HepG2 (cell line): ENCODE data around the gene TMEM170B. TPM values are rescaled to one million over a fixed set of nuclear protein-coding genes. Genes with fewer than 3 reads are reported as not detected.
A peak's percentile ranks its signal among the peaks of the same experiment; 100 is the strongest.

Source experiments
- ATAC-seq: fragments of 200-7000 bp; cut with Tn5 transposase; 3 replicates; pipeline ENCODE4 v1.9.1; 2020; ENCODE audit warnings: mild to moderate bottlenecking, moderate library complexity
- BruUV-seq: library from RNA; stranded (reverse); fragments of 400-500 nt; replicated peaks from 2 replicates; lab custom pipeline; 2021; lab: Mats Ljungman, UMichigan
- CTCF ChIA-PET: fragments of 300-600 bp; formaldehyde crosslinking; extraction: SDS; loops from one replicate; lab custom pipeline; 2021; ENCODE audit warnings: low total read pairs, inconsistent platforms, low intra/inter-chr PET ratio; lab: Yijun Ruan, JAX
- POLR2A ChIA-PET: fragments of 350-600 bp; sonication (Branson Sonifier 250); formaldehyde crosslinking; loops from one replicate; lab custom pipeline; 2020; ENCODE audit warnings: antibody characterized with exemption, inconsistent platforms; lab: Yijun Ruan, JAX
- DNase-seq: peaks from one replicate; pipeline ENCODE4 v3.0.0-alpha.2; 2015; ENCODE audit warnings: low spot score
- FAIRE-seq: peaks from 3 replicates; lab custom pipeline; 2011; peaks lifted over from hg19 to GRCh38; lab: Jason Lieb, UNC
- H2AFZ ChIP-seq: one replicate; pipeline ENCODE4 v1.6.1; 2011; ENCODE audit warnings: low read length, inconsistent platforms
- H3K27ac ChIP-seq: fragments of 300-600 bp; 3 replicates; pipeline ENCODE4 v1.8.0; 2011; ENCODE audit warnings: mixed run types, mild to moderate bottlenecking, mixed read lengths, low read length, inconsistent platforms; ENCODE audit not compliant: insufficient read depth; ENCODE audit errors: extremely low read length
- H3K27me3 ChIP-seq, 2 experiments: fragments of 200-600 bp in 1 of 2; 2 replicates in 1 of 2; 3 replicates in 1 of 2; pipeline versions ENCODE4 v1.6.0 to v1.8.0; 2011; ENCODE audit warnings: low read length in 2 of 2, mild to moderate bottlenecking in 2 of 2, moderate library complexity in 2 of 2, inconsistent platforms in 1 of 2; ENCODE audit not compliant: insufficient read depth in 2 of 2, control insufficient read depth in 1 of 2
- H3K36me3 ChIP-seq, 2 experiments: fragments of 200-600 bp in 1 of 2; replicated peaks in 1 of 2; 2 replicates in 1 of 2; 3 replicates in 1 of 2; pipeline versions ENCODE4 v1.5.1 to v1.8.0; 2011; ENCODE audit warnings: low read length in 2 of 2, inconsistent platforms in 1 of 2; ENCODE audit not compliant: insufficient read depth in 2 of 2, control insufficient read depth in 1 of 2
- H3K4me1 ChIP-seq: 2 replicates; pipeline ENCODE4 v1.5.1; 2012; ENCODE audit warnings: low read length, inconsistent platforms; ENCODE audit not compliant: insufficient read depth
- H3K4me2 ChIP-seq: 2 replicates; pipeline ENCODE4 v1.6.0; 2011; ENCODE audit warnings: low read depth, low read length, inconsistent platforms
- H3K4me3 ChIP-seq, 3 experiments: fragments of 200-600 bp in 1 of 3; sonication (generic), shearing (Covaris generic) in 1 of 3; replicated peaks in 1 of 3; 2 replicates each; pipeline ENCODE4 v1.5.1; 2011 to 2016; ENCODE audit warnings: low read length in 3 of 3, inconsistent platforms in 2 of 3, low read depth in 2 of 3, mild to moderate bottlenecking in 2 of 3, control low read depth in 1 of 3, mixed read lengths in 1 of 3; ENCODE audit not compliant: insufficient read depth in 1 of 3
- H3K79me2 ChIP-seq: one replicate; pipeline ENCODE4 v1.6.1; 2011; ENCODE audit warnings: low read length, inconsistent platforms; ENCODE audit not compliant: insufficient read depth
- H3K9ac ChIP-seq: 2 replicates; pipeline ENCODE4 v1.6.0; 2011; ENCODE audit warnings: mild to moderate bottlenecking, low read depth, low read length, inconsistent platforms; ENCODE audit not compliant: insufficient read depth
- H3K9me3 ChIP-seq: 2 replicates; pipeline ENCODE4 v1.5.1; 2012; ENCODE audit warnings: mild to moderate bottlenecking, low read length
- H4K20me1 ChIP-seq: 2 replicates; pipeline ENCODE4 v1.6.0; 2011; ENCODE audit warnings: inconsistent platforms, mild to moderate bottlenecking, low read length, moderate library complexity; ENCODE audit not compliant: insufficient read depth
- GZF1 ChIP-seq: sonication (generic); formaldehyde crosslinking; IDR thresholded peaks from 2 replicates; pipeline ENCODE4 v1.5.1; 2020; ENCODE audit warnings: mild to moderate bottlenecking, missing genetic modification reagents
- NPAS2 ChIP-seq: sonication (generic); formaldehyde crosslinking; IDR thresholded peaks from 2 replicates; pipeline ENCODE4 v1.8.0; 2022; ENCODE audit warnings: mild to moderate bottlenecking, missing genetic modification reagents, borderline replicate concordance
- ZNF354B ChIP-seq: sonication (generic); formaldehyde crosslinking; IDR thresholded peaks from 2 replicates; pipeline ENCODE4 v1.8.0; 2022; ENCODE audit warnings: mild to moderate bottlenecking, missing genetic modification reagents
- WGBS: methylation state at CpG from one replicate; pipeline ENCODE4 v1.1.6; 2017; ENCODE audit warnings: low lambda C conversion rate; 5-methylcytosine and 5-hydroxymethylcytosine counted together
- in situ Hi-C: cut with HindIII; loops from 2 replicates; pipeline ENCODE4 v1.10.0; 2017; ENCODE audit warnings: low pct_unique_long_range_greater_than_20kb; ENCODE audit not compliant: extremely low pct_ligation_motif_present
- intact Hi-C: fragments of 100-400 bp; cut with micrococcal nuclease; formaldehyde crosslinking; loops from one replicate; pipeline ENCODE4 v1.10.0; 2022; ENCODE audit not compliant: unreplicated experiment
- polyA plus RNA-seq, 8 experiments: library from polyadenylated mRNA; depleted of rRNA in 3 of 8; stranded (reverse) in 7 of 8; unstranded in 1 of 8; fragments of >200 nt; fragmentation: Illumina TruSeq in 4 of 8; extraction: Trizol in 4 of 8; gene quantifications; 2 replicates each; pipeline versions ENCODE4 v1.2.1 to v1.2.3, GENCODE V29; 2011 to 2016; ENCODE audit warnings: low read depth in 4 of 8, missing spikeins in 1 of 8, mixed read lengths in 1 of 8; ENCODE audit not compliant: insufficient read depth in 1 of 8
- total RNA-seq, 5 experiments: library from RNA; depleted of rRNA; stranded (reverse); fragments of >200 nt; fragmentation: Illumina TruSeq; extraction: Trizol; gene quantifications; 2 replicates each; pipeline ENCODE4 v1.2.3, GENCODE V29; 2016; ENCODE audit warnings: low read depth in 1 of 5
- TF ChIP-seq, protein P1 (sequence below): sonication (generic); formaldehyde crosslinking; IDR thresholded peaks from 2 replicates; pipeline ENCODE4 v1.8.0; 2023; ENCODE audit warnings: mild to moderate bottlenecking, missing genetic modification reagents
- TF ChIP-seq, protein P2 (sequence below): sonication (generic); formaldehyde crosslinking; IDR thresholded peaks from 2 replicates; pipeline ENCODE4 v1.5.0; 2020; ENCODE audit warnings: mild to moderate bottlenecking, missing genetic modification reagents
- TF ChIP-seq, protein P3 (sequence below): sonication (generic); formaldehyde crosslinking; IDR thresholded peaks from 2 replicates; pipeline ENCODE4 v1.4.0; 2020; ENCODE audit warnings: mild to moderate bottlenecking, missing genetic modification reagents

Gene TMEM170B
- total and polyA plus RNA-seq, 2 of the 13 experiments (the other 11 are each of a cell fraction or from before 2014, with no cell fraction given): 3.3 to 9.4 TPM

DNA sequence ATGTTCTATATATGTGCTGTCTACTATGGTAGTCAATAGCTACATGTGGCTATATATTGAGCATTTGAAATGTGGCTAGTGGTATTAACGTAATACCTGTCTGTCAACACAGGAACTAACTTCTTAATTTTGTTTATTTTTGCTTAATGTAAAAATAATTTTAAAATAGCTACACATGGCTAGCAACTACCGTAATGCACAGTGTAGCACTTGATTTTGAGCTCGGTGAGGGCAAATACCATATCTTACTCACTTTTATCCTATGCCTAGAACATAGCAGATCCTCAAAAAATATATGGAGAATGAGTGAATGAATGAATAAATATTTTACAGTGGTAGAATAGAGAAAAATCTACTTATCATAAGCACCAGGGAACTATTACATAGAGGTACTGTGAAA, 28.1 kb upstream of the TMEM170B start:
- no peak overlapping the region for H3K9ac ChIP-seq
- no peak for FAIRE-seq
- CTCF ChIA-PET: no interaction called here
- no peaks in the 10 kb centered on the region for H3K79me2 ChIP-seq
- TF ChIP-seq, protein P1, sequence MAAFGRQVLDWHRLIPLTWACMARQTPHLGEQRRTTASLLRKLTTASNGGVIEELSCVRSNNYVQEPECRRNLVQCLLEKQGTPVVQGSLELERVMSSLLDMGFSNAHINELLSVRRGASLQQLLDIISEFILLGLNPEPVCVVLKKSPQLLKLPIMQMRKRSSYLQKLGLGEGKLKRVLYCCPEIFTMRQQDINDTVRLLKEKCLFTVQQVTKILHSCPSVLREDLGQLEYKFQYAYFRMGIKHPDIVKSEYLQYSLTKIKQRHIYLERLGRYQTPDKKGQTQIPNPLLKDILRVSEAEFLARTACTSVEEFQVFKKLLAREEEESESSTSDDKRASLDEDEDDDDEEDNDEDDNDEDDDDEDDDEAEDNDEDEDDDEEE (CRISPR knock-in tag): no peak
- TF ChIP-seq, protein P2, sequence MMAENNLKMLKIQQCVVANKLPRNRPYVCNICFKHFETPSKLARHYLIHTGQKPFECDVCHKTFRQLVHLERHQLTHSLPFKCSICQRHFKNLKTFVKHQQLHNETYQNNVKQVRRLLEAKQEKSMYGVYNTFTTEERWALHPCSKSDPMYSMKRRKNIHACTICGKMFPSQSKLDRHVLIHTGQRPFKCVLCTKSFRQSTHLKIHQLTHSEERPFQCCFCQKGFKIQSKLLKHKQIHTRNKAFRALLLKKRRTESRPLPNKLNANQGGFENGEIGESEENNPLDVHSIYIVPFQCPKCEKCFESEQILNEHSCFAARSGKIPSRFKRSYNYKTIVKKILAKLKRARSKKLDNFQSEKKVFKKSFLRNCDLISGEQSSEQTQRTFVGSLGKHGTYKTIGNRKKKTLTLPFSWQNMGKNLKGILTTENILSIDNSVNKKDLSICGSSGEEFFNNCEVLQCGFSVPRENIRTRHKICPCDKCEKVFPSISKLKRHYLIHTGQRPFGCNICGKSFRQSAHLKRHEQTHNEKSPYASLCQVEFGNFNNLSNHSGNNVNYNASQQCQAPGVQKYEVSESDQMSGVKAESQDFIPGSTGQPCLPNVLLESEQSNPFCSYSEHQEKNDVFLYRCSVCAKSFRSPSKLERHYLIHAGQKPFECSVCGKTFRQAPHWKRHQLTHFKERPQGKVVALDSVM: no peak
- TF ChIP-seq, protein P3, sequence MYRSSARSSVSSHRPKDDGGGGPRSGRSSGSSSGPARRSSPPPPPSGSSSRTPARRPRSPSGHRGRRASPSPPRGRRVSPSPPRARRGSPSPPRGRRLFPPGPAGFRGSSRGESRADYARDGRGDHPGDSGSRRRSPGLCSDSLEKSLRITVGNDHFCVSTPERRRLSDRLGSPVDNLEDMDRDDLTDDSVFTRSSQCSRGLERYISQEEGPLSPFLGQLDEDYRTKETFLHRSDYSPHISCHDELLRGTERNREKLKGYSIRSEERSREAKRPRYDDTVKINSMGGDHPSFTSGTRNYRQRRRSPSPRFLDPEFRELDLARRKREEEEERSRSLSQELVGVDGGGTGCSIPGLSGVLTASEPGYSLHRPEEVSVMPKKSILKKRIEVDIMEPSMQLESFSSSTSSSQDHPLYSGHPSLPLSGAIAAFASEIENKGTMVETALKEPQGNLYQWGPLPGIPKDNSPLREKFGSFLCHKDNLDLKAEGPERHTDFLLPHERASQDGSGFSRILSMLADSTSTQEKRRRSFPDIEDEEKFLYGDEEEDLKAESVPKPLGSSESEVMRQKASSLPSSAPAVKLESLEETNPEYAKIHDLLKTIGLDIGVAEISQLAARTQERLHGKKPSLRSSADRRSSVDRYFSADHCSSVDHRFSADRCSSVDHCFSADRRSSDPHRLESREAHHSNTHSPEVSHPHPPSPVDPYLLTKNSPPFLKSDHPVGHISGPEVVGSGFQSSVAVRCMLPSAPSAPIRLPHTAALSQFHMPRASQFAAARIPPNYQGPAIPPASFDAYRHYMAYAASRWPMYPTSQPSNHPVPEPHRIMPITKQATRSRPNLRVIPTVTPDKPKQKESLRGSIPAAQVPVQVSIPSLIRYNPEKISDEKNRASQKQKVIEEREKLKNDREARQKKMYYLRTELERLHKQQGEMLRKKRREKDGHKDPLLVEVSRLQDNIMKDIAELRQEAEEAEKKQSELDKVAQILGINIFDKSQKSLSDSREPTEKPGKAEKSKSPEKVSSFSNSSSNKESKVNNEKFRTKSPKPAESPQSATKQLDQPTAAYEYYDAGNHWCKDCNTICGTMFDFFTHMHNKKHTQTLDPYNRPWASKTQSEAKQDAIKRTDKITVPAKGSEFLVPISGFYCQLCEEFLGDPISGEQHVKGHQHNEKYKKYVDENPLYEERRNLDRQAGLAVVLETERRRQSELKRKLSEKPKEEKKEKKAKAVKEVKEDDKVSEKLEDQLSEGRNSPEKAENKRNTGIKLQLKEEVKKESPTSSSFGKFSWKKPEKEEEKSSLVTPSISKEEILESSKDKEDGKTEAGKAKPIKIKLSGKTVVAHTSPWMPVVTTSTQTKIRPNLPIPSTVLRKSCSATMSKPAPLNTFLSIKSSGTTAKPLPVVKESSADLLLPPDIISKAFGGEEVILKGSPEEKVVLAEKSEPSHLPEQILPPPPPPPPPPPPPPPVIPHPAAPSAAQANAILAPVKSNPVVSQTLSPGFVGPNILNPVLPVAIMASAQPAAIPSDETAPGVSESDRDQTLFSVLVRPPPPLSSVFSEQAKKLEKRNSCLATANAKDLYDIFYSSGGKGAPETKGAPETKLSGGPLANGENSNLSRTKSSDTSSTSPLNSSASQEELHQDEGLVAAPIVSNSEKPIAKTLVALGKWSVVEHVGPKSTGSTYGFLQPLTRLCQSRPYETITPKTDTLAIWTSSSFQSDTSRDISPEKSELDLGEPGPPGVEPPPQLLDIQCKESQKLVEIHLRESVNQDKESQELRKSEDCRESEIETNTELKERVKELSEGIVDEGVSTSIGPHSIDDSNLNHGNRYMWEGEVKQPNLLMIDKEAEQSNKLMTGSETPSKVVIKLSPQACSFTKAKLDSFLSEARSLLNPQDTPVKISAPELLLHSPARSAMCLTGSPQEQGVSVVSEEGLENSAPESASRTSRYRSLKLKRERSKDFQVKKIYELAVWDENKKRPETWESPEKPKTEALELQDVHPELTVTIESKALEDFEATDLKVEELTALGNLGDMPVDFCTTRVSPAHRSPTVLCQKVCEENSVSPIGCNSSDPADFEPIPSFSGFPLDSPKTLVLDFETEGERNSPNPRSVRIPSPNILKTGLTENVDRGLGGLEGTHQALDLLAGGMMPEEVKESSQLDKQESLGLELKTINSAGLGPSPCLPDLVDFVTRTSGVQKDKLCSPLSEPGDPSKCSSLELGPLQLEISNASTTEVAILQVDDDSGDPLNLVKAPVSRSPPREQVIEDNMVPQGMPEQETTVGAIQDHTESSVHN (CRISPR knock-in tag): no peak
- TF ChIP-seq GZF1 (CRISPR knock-in tag) (peak; percentile 90), ZNF354B (CRISPR knock-in tag) (no peak), NPAS2 (CRISPR knock-in tag) (no peak)
- TF ChIP-seq, all 625 proteins: peak for 1
- Histone ChIP-seq H3K27me3 (no peaks in the 10 kb centered on the region), H3K4me3 (no peak overlapping the region), H4K20me1 (no peaks in the 10 kb centered on the region), H3K9me3 (no peaks in the 10 kb centered on the region), H2AFZ (no peak overlapping the region), H3K36me3 (no peaks in the 10 kb centered on the region), H3K27ac (no peak overlapping the region), H3K4me1 (no peaks in the 10 kb centered on the region), H3K4me2 (no peak overlapping the region)
- intact Hi-C loops (no loop called here), in situ Hi-C loops (no loop called here)
- POLR2A ChIA-PET: no interaction called here
- DNase-seq: no peak
- WGBS: 23% methylated on average over 3 of the region's 3 CpGs
- no TSS peak for BruUV-seq
- ATAC-seq: no peak
